Astrocyte of the spinal cord (primary cell): ENCODE data around the gene HCLS1.

Source experiments
- DNase-seq: peaks from one replicate; pipeline ENCODE4 v3.0.0; 2011; ENCODE audit warnings: low read depth, low spot score
- H3K4me3 ChIP-seq: 2 replicates; pipeline ENCODE4 v1.5.1; 2011; ENCODE audit warnings: low read depth, mild to moderate bottlenecking, low read length, moderate library complexity
- in situ Hi-C: cut with HindIII; loops from 2 replicates; pipeline ENCODE4 v1.10.0; 2017; ENCODE audit warnings: low sequenced_read_pairs
- TF ChIP-seq, protein P1 (sequence below): IDR thresholded peaks from 2 replicates; pipeline ENCODE4 v1.5.1; 2012; ENCODE audit warnings: low read depth, mild to moderate bottlenecking, low read length, inconsistent platforms

The HCLS1 gene

DNA sequence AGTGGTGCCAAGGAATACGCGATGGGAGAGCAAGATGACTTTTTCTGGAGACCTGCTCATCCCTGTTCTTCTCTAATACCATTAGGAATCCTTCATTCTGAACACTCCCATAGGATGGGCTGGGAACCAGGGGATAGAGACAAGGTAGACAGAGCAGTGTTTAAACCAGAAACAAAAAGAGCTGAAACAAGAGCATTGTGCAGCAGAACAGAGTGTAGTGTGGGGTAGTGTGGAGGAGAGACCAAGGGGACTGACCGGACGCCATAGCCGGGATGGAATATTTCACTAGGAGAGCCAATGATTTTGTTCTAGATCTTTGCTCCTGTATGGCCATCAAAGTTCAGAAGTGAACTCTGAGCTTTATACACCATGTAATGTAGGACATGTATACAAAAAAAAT lies 15.6 kb downstream of the HCLS1 start:
- TF ChIP-seq, protein P1, sequence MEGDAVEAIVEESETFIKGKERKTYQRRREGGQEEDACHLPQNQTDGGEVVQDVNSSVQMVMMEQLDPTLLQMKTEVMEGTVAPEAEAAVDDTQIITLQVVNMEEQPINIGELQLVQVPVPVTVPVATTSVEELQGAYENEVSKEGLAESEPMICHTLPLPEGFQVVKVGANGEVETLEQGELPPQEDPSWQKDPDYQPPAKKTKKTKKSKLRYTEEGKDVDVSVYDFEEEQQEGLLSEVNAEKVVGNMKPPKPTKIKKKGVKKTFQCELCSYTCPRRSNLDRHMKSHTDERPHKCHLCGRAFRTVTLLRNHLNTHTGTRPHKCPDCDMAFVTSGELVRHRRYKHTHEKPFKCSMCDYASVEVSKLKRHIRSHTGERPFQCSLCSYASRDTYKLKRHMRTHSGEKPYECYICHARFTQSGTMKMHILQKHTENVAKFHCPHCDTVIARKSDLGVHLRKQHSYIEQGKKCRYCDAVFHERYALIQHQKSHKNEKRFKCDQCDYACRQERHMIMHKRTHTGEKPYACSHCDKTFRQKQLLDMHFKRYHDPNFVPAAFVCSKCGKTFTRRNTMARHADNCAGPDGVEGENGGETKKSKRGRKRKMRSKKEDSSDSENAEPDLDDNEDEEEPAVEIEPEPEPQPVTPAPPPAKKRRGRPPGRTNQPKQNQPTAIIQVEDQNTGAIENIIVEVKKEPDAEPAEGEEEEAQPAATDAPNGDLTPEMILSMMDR: no peak
- no peak for DNase-seq
- in situ Hi-C loops: no loop called here
- no peak overlapping the region for H3K4me3 ChIP-seq

DNA sequence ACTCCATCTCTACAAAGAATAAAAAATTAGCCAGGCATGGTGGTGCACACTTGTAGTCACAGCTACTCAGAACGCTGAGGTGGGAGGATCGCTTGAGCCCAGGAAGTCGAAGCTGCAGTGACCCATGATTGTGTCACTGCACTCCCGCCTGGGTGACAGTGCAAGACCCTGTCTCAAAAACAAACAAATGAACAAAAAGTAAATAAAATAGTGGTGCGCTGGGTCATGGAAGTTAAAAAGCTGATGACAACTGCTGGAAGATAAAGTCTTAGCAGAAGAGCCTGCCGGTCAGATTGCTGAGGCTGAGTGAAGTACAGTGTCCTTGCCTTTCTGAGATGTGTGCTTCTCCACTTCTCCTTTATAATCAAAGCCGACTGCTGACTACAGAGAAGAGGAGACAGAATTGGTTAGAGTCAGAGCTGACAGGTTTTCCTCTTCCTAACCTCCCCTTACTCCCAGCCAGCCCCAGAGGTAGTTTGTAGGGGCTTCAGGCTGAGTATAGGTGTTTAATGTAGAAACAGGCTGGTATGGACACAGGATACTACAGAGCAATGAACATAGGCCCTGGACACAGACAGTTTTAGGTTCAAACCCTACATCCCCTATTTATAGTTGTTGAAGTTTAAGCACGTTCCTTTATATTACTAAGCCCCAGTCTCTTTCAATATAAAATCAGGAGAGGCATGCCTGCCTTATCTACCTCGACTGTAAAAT lies 17.9 kb downstream of the HCLS1 start:
- no peak for DNase-seq
- in situ Hi-C loops: no loop called here
- no peak overlapping the region for H3K4me3 ChIP-seq
- TF ChIP-seq, protein P1: no peak

DNA sequence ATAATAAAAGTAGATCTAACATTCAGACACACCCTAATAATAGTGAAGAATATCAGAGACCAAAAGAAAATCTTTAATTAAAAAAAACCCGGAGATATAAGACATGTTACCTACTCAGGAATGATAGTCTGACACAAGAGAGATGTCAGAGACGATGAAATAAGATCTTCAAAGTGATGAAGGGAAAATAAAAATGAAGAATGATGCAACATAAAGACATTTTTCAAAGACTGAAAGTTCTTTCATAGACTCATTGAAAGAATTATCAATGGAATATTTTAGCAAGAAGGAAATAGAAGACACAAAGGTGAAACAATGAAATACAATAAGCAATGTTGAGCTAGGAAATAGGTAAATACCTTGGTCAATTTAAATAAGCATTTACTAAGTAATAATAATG lies 19.6 kb downstream of the HCLS1 start:
- in situ Hi-C loops: no loop called here
- no peak overlapping the region for H3K4me3 ChIP-seq
- DNase-seq: no peak
- TF ChIP-seq, protein P1: no peak

DNA sequence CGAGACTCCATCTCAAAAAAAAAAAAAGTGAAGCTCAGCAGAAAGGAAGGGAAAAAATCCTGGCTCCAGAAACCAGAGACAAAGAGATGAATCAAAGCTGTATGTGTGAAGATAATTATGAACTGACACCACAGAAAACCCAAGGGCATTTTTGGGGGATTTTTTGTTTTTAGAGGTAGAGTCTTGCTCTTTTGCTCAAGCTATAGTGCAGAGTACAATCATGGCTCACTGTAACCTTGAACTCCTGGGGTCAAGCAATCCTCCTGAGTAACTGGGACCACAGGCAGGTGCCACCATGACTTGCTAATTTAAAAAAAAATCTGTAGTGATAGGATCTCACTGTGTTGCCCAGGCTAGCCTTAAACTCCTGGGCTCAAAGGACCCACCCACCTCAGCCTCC lies 22.8 kb downstream of the HCLS1 start:
- in situ Hi-C loops: no loop called here
- DNase-seq: no peak
- no peak overlapping the region for H3K4me3 ChIP-seq
- TF ChIP-seq, protein P1: no peak

DNA sequence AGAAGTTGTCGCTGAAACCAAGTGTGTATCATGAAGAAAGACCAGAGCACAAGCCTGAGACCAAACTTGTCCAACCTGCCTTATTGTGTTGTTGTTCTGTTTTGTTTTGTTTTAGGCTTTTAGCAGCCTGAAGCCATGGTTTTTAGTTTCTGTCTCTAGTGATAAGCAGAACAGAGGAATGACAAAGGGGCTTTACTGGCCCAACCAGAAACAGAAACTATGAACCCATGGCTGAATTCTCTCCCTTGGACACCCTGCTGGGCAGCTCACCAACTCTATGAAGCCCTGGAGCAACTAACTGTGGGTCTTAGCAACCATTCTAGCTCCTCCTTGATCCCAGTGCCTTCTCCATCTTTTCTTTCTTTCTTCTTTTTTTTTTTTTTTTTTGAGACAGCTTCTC lies 30.3 kb downstream of the HCLS1 start:
- no peak overlapping the region for H3K4me3 ChIP-seq
- no peak for DNase-seq
- in situ Hi-C loops: no loop called here
- TF ChIP-seq, protein P1: no peak

DNA sequence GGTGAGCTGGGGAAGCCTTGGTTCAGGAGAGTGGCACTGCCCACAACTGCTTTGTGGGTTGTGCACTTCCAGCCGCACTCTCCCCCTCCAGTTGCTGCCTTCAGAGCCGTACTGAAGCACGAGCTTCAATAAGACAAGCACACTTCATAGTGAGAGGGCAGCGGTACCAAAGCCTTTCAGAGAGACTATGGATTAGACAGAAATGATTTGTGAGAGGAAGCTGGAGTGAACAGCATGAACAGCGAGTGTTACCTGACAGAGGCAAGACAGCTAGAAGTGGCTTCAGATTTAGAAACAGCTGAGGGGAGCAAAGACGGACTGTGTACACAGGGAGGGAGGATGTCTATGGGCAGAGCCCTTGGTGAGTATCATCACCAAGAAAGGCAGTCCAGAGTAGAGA lies 31.1 kb downstream of the HCLS1 start:
- no peak overlapping the region for H3K4me3 ChIP-seq
- TF ChIP-seq, protein P1: no peak
- in situ Hi-C loops: no loop called here
- DNase-seq: no peak

DNA sequence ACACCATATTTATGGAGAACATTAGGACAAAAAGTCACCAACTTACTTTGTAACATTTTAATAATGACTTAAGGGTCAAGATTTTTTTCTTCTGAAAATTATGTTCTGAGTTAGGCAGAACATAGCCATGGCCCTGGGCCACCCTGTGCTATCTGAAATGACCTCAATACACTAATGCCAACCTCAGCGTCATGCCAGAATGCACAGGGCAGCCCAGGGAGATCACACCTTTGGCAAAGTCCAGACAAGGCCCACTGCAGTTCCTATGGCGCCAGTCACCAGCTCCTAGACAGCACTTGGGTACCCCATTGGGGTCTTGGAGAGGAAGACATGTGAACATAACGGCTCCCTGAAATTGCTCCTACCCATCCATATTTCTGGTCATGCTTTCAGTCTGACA lies 33.1 kb downstream of the HCLS1 start:
- H3K4me3 ChIP-seq: no peak overlapping the region
- DNase-seq: no peak
- in situ Hi-C loops: no loop called here
- TF ChIP-seq, protein P1: no peak
